HepG2 (cell line): ENCODE results near the gene SPATA25. TPM values are rescaled to one million over a fixed set of nuclear protein-coding genes. Genes with fewer than 3 reads are reported as not detected.

ENCODE experiments used
- CENPX ChIP-seq: sonication (generic); formaldehyde crosslinking; IDR thresholded peaks from 2 replicates; pipeline ENCODE4 v1.9.0; 2021; ENCODE audit warnings: mild to moderate bottlenecking, missing genetic modification reagents, moderate library complexity
- CREBL2 ChIP-seq: sonication (generic); formaldehyde crosslinking; IDR thresholded peaks from 2 replicates; pipeline ENCODE4 v1.8.1; 2023; ENCODE audit warnings: missing genetic modification reagents, mild to moderate bottlenecking, borderline replicate concordance
- DR1 ChIP-seq: sonication (generic); formaldehyde crosslinking; IDR thresholded peaks from 2 replicates; pipeline ENCODE4 v1.8.0; 2021; ENCODE audit warnings: mild to moderate bottlenecking, missing genetic modification reagents, inconsistent platforms
- MTF2 ChIP-seq: sonication (generic); formaldehyde crosslinking; IDR thresholded peaks from 2 replicates; pipeline ENCODE4 v1.5.0; 2020; ENCODE audit warnings: missing genetic modification reagents, borderline replicate concordance
- NFATC3 ChIP-seq: sonication (generic); formaldehyde crosslinking; IDR thresholded peaks from 2 replicates; pipeline ENCODE4 v1.5.1; 2020; ENCODE audit warnings: mild to moderate bottlenecking, missing genetic modification reagents
- NKX3-1 ChIP-seq: sonication (generic); formaldehyde crosslinking; IDR thresholded peaks from 2 replicates; pipeline ENCODE4 v1.5.0; 2020; ENCODE audit warnings: missing genetic modification reagents
- PCBP1 ChIP-seq: fragments of 200-400 bp; formaldehyde crosslinking; IDR thresholded peaks from 2 replicates; pipeline ENCODE4 v1.6.1; 2017; ENCODE audit warnings: mild to moderate bottlenecking, low read depth, low read length, borderline replicate concordance
- POLR2AphosphoS5 ChIP-seq: IDR thresholded peaks from 2 replicates; pipeline ENCODE4 v1.6.1; 2012; ENCODE audit warnings: low read depth, low read length
- SRF ChIP-seq: IDR thresholded peaks from 2 replicates; pipeline ENCODE4 v1.6.1; 2011; ENCODE audit warnings: mild to moderate bottlenecking, low read depth, low read length, moderate library complexity
- ZBTB37 ChIP-seq: sonication (generic); formaldehyde crosslinking; IDR thresholded peaks from 2 replicates; pipeline ENCODE4 v1.4.0; 2020; ENCODE audit warnings: mild to moderate bottlenecking, missing genetic modification reagents
- ZFP41 ChIP-seq: sonication (generic); formaldehyde crosslinking; IDR thresholded peaks from 2 replicates; pipeline ENCODE4 v1.4.0; 2020; ENCODE audit warnings: mild to moderate bottlenecking, missing genetic modification reagents, borderline replicate concordance
- ZNF234 ChIP-seq: sonication (generic); formaldehyde crosslinking; conservative IDR thresholded peaks from 2 replicates; pipeline ENCODE4 v1.5.1; 2020; ENCODE audit warnings: mild to moderate bottlenecking, missing genetic modification reagents
- ZNF496 ChIP-seq: sonication (generic); formaldehyde crosslinking; IDR thresholded peaks from 2 replicates; pipeline ENCODE4 v1.8.1; 2023; ENCODE audit warnings: mild to moderate bottlenecking, moderate library complexity, missing genetic modification reagents; ENCODE audit not compliant: insufficient replicate concordance
- ZNF577 ChIP-seq: sonication (generic); formaldehyde crosslinking; IDR thresholded peaks from 2 replicates; pipeline ENCODE4 v1.4.0; 2020; ENCODE audit warnings: mild to moderate bottlenecking, low read depth, missing genetic modification reagents, borderline replicate concordance
- ZNF646 ChIP-seq: sonication (generic); formaldehyde crosslinking; IDR thresholded peaks from 2 replicates; pipeline ENCODE4 v1.9.0; 2021; ENCODE audit warnings: mild to moderate bottlenecking, missing genetic modification reagents
- ZSCAN30 ChIP-seq: sonication (generic); formaldehyde crosslinking; IDR thresholded peaks from 2 replicates; pipeline ENCODE4 v1.5.0; 2020; ENCODE audit warnings: mild to moderate bottlenecking, missing genetic modification reagents
- polyA plus RNA-seq, 8 experiments: library from polyadenylated mRNA; depleted of rRNA in 3 of 8; stranded (reverse) in 7 of 8; unstranded in 1 of 8; fragments of >200 nt; fragmentation: Illumina TruSeq in 4 of 8; extraction: Trizol in 4 of 8; gene quantifications; 2 replicates each; pipeline versions ENCODE4 v1.2.1 to v1.2.3, GENCODE V29; 2011 to 2016; ENCODE audit warnings: low read depth in 4 of 8, missing spikeins in 1 of 8, mixed read lengths in 1 of 8; ENCODE audit not compliant: insufficient read depth in 1 of 8
- total RNA-seq, 5 experiments: library from RNA; depleted of rRNA; stranded (reverse); fragments of >200 nt; fragmentation: Illumina TruSeq; extraction: Trizol; gene quantifications; 2 replicates each; pipeline ENCODE4 v1.2.3, GENCODE V29; 2016; ENCODE audit warnings: low read depth in 1 of 5

The SPATA25 gene
- total and polyA plus RNA-seq, 2 of the 13 experiments (the other 11 are each of a cell fraction or from before 2014, with no cell fraction given): 4.8 to 7.6 TPM

- TF ChIP-seq ZBTB37 (CRISPR knock-in tag) (no peak), CENPX (CRISPR knock-in tag) (no peak), SRF (no peak), POLR2AphosphoS5 (peak; percentile 31), NFATC3 (no peak), DR1 (no peak), ZFP41 (CRISPR knock-in tag) (0 out of 2 replicates have a peak, but pooled peaks have one; percentile 47), NKX3-1 (CRISPR knock-in tag) (no peak), CREBL2 (CRISPR knock-in tag) (no peak), PCBP1 (0 out of 2 replicates have a peak, but pooled peaks have one; percentile 26), ZNF496 (no peak), ZNF577 (CRISPR knock-in tag) (no peak), ZSCAN30 (CRISPR knock-in tag) (no peak), ZNF234 (no peak), ZNF646 (CRISPR knock-in tag) (no peak), MTF2 (CRISPR knock-in tag) (no peak)
Measured at GRCh38 chr20:45886590-45887345, 654 bp downstream of the SPATA25 start (continued).
